ENCODE results near the gene PEX11A. TPM values are rescaled to one million over a fixed set of nuclear protein-coding genes. Genes with fewer than 3 reads are reported as not detected.

Gene PEX11A
- total and polyA plus RNA-seq, 2 of the 8 experiments (the other 6 are each of a cell fraction or from before 2014, with no cell fraction given): 2.9 to 3.0 TPM

DNA sequence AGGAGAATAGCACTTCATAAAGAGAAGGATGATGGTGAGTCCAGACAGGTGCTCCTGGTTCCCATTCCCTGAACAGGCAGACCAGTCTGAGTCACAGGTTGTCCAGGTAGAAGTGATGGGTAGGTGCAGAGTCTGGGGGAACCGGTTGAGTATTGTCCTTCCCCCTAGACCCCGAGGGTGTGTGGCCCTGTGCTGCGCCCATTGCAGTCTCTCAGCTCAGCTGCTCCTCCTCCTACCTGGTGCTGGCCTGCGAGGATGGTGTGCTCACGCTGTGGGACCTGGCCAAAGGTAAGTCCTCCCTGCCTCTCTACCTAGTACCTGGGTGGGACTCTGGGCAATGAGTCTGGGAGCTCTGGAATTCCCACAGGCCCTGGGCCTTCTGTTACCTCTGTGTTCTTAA, 40.7 kb upstream of the PEX11A start:
- no peak overlapping the region for H3K9ac ChIP-seq (replicated peaks in 1 of 4; ENCODE audit: extremely low read depth in 1 of 4, low read depth in 3 of 4, low read length in 3 of 4)
- H3K79me2 ChIP-seq (ENCODE audit: control insufficient read depth in 1 of 2, insufficient read depth in 2 of 2, low read length in 2 of 2): no peaks in the 10 kb centered on the region
- H3K14ac ChIP-seq (ENCODE audit: insufficient read length): no peak overlapping the region
- no peaks in the 10 kb centered on the region; a peak in 1 of 7 replicates for H3K27me3 ChIP-seq (replicated peaks in 1 of 4; ENCODE audit: control insufficient read depth in 3 of 4, extremely low read depth in 1 of 4, insufficient read depth in 3 of 4, low read length in 3 of 4)
- no peaks in the 10 kb centered on the region for H3K9me3 ChIP-seq (ENCODE audit: insufficient read depth in 2 of 2, low read depth in 1 of 2, low read length in 1 of 2)
- H2AK5ac ChIP-seq (ENCODE audit: low read depth, low read length): no peak overlapping the region
- no peak overlapping the region for H4K8ac ChIP-seq (ENCODE audit: extremely low read depth, insufficient read depth, low read length)
- H3K36me3 ChIP-seq (ENCODE audit: control insufficient read depth in 2 of 4, insufficient read depth in 4 of 4, low read length in 3 of 4): no peaks in the 10 kb centered on the region
- H2BK20ac ChIP-seq (ENCODE audit: low read length): no peak overlapping the region
- H2AFZ ChIP-seq (ENCODE audit: low read length): no peak overlapping the region
- no peak overlapping the region for H3K4me3 ChIP-seq (ENCODE audit: extremely low read depth in 1 of 4, insufficient read depth in 2 of 4, low read depth in 3 of 4, low read length in 4 of 4)
- ChIA-PET POLR2A (ENCODE audit: partially characterized antibody) (no interaction called here), CTCF (ENCODE audit: partially characterized antibody) (interaction anchor here (0.9 to 2.6 kb wide), 7 partner anchors 9 to 240 kb away, joined by 3 to 12 read pairs (median 4); no protein-coding TSS in a partner anchor)
- TF ChIP-seq ASH2L (IDR thresholded peaks at IDR 0.05; ENCODE audit: low read length) (no peak), HDAC2 (IDR thresholded peaks at IDR 0.05; ENCODE audit: borderline replicate concordance in 1 of 2, low read depth in 2 of 2, low read length in 2 of 2) (no peak), CTBP2 (IDR thresholded peaks at IDR 0.05; ENCODE audit: borderline replicate concordance, insufficient read depth, insufficient read length, low read length) (no peak), SUZ12 (IDR thresholded peaks at IDR 0.05; ENCODE audit: low read length) (no peak)
- no peak overlapping the region for H3K56ac ChIP-seq (replicated peaks; ENCODE audit: insufficient read length, low read depth, low read length)
- no peak overlapping the region for H3K4ac ChIP-seq (replicated peaks; ENCODE audit: insufficient read length, low read depth, low read length)
- no peaks in the 10 kb centered on the region; a peak in 2 of 7 replicates for H3K4me1 ChIP-seq (replicated peaks in 1 of 4; ENCODE audit: control insufficient read depth in 3 of 4, insufficient read depth in 4 of 4, low read length in 3 of 4)
- H3K23ac ChIP-seq (ENCODE audit: insufficient read length): no peak overlapping the region
- no peaks in the 10 kb centered on the region for H3K79me1 ChIP-seq (ENCODE audit: low read depth, low read length)
- no peak overlapping the region for H4K91ac ChIP-seq (replicated peaks; ENCODE audit: insufficient read length, low read length)
- no peaks in the 10 kb centered on the region for H4K20me1 ChIP-seq (replicated peaks in 1 of 2; ENCODE audit: control insufficient read depth in 1 of 2, insufficient read depth in 2 of 2, low read length in 2 of 2)
- H2BK5ac ChIP-seq (ENCODE audit: low read depth, low read length): no peak overlapping the region
- no peak overlapping the region for H2BK120ac ChIP-seq (replicated peaks; ENCODE audit: low read depth, low read length)
- H3K27ac ChIP-seq (ENCODE audit: low read depth, low read length): no peak overlapping the region
- no peak for DNase-seq (ENCODE audit: low read depth in 1 of 2, low spot score in 2 of 2)
- H4K5ac ChIP-seq (ENCODE audit: insufficient read length, low read depth, low read length): no peak overlapping the region
- no peak for FAIRE-seq
- H2BK15ac ChIP-seq (ENCODE audit: low read length): no peak overlapping the region
- no peak overlapping the region for H3K18ac ChIP-seq (ENCODE audit: extremely low read depth, low read length)
- WGBS, 2 experiments (ENCODE audit: extremely low coverage in 1 of 2, insufficient coverage in 1 of 2, insufficient read length in 1 of 2, insufficient replicate concordance in 2 of 2, low coverage in 1 of 2, low lambda C conversion rate in 2 of 2, missing lambda C conversion rate in 1 of 2): 63% methylated on average over 5 of the region's 5 CpGs; no CpG with 5 or more reads in 1 of the 2 experiments
- no peaks in the 10 kb centered on the region for H3K23me2 ChIP-seq (ENCODE audit: low read depth, low read length)
- no peak overlapping the region for H2BK12ac ChIP-seq (ENCODE audit: low read depth, low read length)
- H3K4me2 ChIP-seq (ENCODE audit: insufficient read depth in 1 of 2, low read depth in 2 of 2, low read length in 2 of 2): no peak overlapping the region
